CD14-positive monocyte (primary cell): ENCODE data around the gene TRIM23. TPM values are rescaled to one million over a fixed set of nuclear protein-coding genes. Genes with fewer than 3 reads are reported as not detected.

Experiments
- DNase-seq, 3 donors: peaks; one replicate each; pipeline ENCODE4 v3.0.0-alpha.2; 2011 to 2022
- H2AFZ ChIP-seq: 2 replicates; pipeline ENCODE4 v1.6.0; 2012; ENCODE audit warnings: mild to moderate bottlenecking, low read depth, low read length, inconsistent platforms; ENCODE audit not compliant: insufficient read depth, poor library complexity, severe bottlenecking
- H3K27ac ChIP-seq, 2 donors: 1 replicate in 1 of 2; 2 replicates in 1 of 2; pipeline ENCODE4 v1.5.1; 2012 to 2013; ENCODE audit warnings: low read length in 2 of 2, control low read depth in 1 of 2, inconsistent platforms in 1 of 2, low read depth in 1 of 2, mild to moderate bottlenecking in 1 of 2
- H3K27me3 ChIP-seq, 2 donors: one replicate each; pipeline versions ENCODE4 v1.6.0 to v1.6.1; 2011 to 2013; ENCODE audit warnings: low read length in 2 of 2; ENCODE audit not compliant: control insufficient read depth in 2 of 2, insufficient read depth in 2 of 2
- H3K36me3 ChIP-seq, 2 donors: replicated peaks in 1 of 2; 1 replicate in 1 of 2; 2 replicates in 1 of 2; pipeline versions ENCODE4 v1.5.1 to v1.6.1; 2012 to 2013; ENCODE audit warnings: low read length in 2 of 2, control low read depth in 1 of 2, inconsistent platforms in 1 of 2, mild to moderate bottlenecking in 1 of 2; ENCODE audit not compliant: insufficient read depth in 2 of 2, control insufficient read depth in 1 of 2
- H3K4me1 ChIP-seq, 2 donors: 1 replicate in 1 of 2; 2 replicates in 1 of 2; pipeline versions ENCODE4 v1.5.1 to v1.6.1; 2012 to 2013; ENCODE audit warnings: low read length in 2 of 2, control low read depth in 1 of 2, inconsistent platforms in 1 of 2, mild to moderate bottlenecking in 1 of 2, moderate library complexity in 1 of 2; ENCODE audit not compliant: insufficient read depth in 2 of 2, control insufficient read depth in 1 of 2
- H3K4me2 ChIP-seq: replicated peaks from 2 replicates; pipeline ENCODE3; 2012; ENCODE audit warnings: low read length, moderate library complexity, mild to moderate bottlenecking; ENCODE audit not compliant: poor library complexity, severe bottlenecking; ENCODE audit errors: extremely low read depth
- H3K4me3 ChIP-seq, 3 experiments: fragments of 200-600 bp in 1 of 3; sonication (generic) in 1 of 3; replicated peaks in 1 of 3; 1 replicate in 2 of 3; 2 replicates in 1 of 3; pipeline ENCODE4 v1.5.1; 2011 to 2013; ENCODE audit warnings: low read length in 3 of 3, mild to moderate bottlenecking in 3 of 3, control low read depth in 2 of 3, low read depth in 2 of 3, inconsistent platforms in 1 of 3, moderate library complexity in 1 of 3
- H3K79me2 ChIP-seq: 2 replicates; pipeline ENCODE4 v1.6.0; 2012; ENCODE audit warnings: mild to moderate bottlenecking, control low read depth, inconsistent platforms, low read length, moderate library complexity; ENCODE audit not compliant: insufficient read depth
- H3K9ac ChIP-seq: 2 replicates; pipeline ENCODE4 v1.6.0; 2017; ENCODE audit warnings: low read length, mild to moderate bottlenecking; ENCODE audit not compliant: insufficient read depth, poor library complexity, severe bottlenecking
- H3K9me3 ChIP-seq, 2 donors: replicated peaks in 1 of 2; 1 replicate in 1 of 2; 2 replicates in 1 of 2; pipeline versions ENCODE4 v1.5.1 to v1.6.1; 2012 to 2013; ENCODE audit warnings: low read length in 2 of 2, control low read depth in 1 of 2; ENCODE audit not compliant: control insufficient read depth in 1 of 2, insufficient read depth in 1 of 2
- H4K20me1 ChIP-seq: 2 replicates; pipeline ENCODE4 v1.6.0; 2012; ENCODE audit warnings: mild to moderate bottlenecking, low read length, control low read depth, moderate library complexity; ENCODE audit not compliant: insufficient read depth
- H3K27ac Mint-ChIP-seq, 7 donors: one replicate each; pipeline ENCODE4 v1.8.0; 2020; ENCODE audit warnings: mild to moderate bottlenecking in 7 of 7, mixed read lengths in 7 of 7, moderate library complexity in 6 of 7, inconsistent platforms in 2 of 7
- H3K27me3 Mint-ChIP-seq, 3 donors: one replicate each; pipeline ENCODE4 v1.8.0; 2021 to 2022; ENCODE audit warnings: low read depth in 3 of 3, mild to moderate bottlenecking in 3 of 3, mixed read lengths in 3 of 3, moderate library complexity in 3 of 3, inconsistent platforms in 1 of 3
- H3K36me3 Mint-ChIP-seq, 2 donors: one replicate each; pipeline ENCODE4 v1.8.0; 2020; ENCODE audit warnings: mixed read lengths in 2 of 2, inconsistent platforms in 1 of 2, mild to moderate bottlenecking in 1 of 2
- H3K4me1 Mint-ChIP-seq: one replicate; pipeline ENCODE4 v1.8.0; 2020; ENCODE audit warnings: mild to moderate bottlenecking, mixed read lengths
- H3K4me3 Mint-ChIP-seq, 2 donors: one replicate each; pipeline ENCODE4 v1.8.0; 2020; ENCODE audit warnings: mild to moderate bottlenecking in 2 of 2, mixed read lengths in 2 of 2, moderate library complexity in 1 of 2
- H3K9me3 Mint-ChIP-seq, 7 donors: one replicate each; pipeline ENCODE4 v1.8.0; 2020 to 2022; ENCODE audit warnings: mixed read lengths in 7 of 7, mild to moderate bottlenecking in 6 of 7, moderate library complexity in 6 of 7, inconsistent platforms in 2 of 7
- CTCF ChIP-seq: fragments of 200-600 bp; IDR thresholded peaks from one replicate; pipeline ENCODE4 v1.8.0; 2022; ENCODE audit warnings: antibody characterized with exemption, mild to moderate bottlenecking
- WGBS: methylation state at CpG from one replicate; pipeline ENCODE4 v1.1.5; 2013; ENCODE audit warnings: missing lambda C conversion rate; ENCODE audit not compliant: insufficient coverage; 5-methylcytosine and 5-hydroxymethylcytosine counted together
- intact Hi-C, 2 donors: fragments of 100-400 bp; cut with micrococcal nuclease; formaldehyde crosslinking; loops; one replicate each; pipeline versions ENCODE4 v1.15.0 to v1.15.1; 2023
- polyA minus RNA-seq: library from RNA; depleted of rRNA, polyadenylated mRNA; stranded (reverse); fragments of >200 nt; gene quantifications from 2 replicates; pipeline ENCODE4 v1.2.3, GENCODE V29; 2012
- polyA plus RNA-seq, 3 donors: library from polyadenylated mRNA; depleted of rRNA in 1 of 3; unstranded in 2 of 3; stranded (reverse) in 1 of 3; fragments of 300-500 nt in 2 of 3; fragments of >200 nt in 1 of 3; fragmentation: Illumina TruSeq in 2 of 3; gene quantifications; 1 replicate in 2 of 3; 2 replicates in 1 of 3; pipeline ENCODE4 v1.2.3, GENCODE V29; 2012 to 2021
- total RNA-seq, 12 experiments: library from RNA in 1 of 12; stranded (reverse) in 1 of 12; fragments of 120-200 nt in 1 of 12; gene quantifications; one replicate each; pipeline ENCODE4 v1.2.4 and lab custom pipeline; 2013 to 2026; ENCODE audit warnings: mixed read lengths in 6 of 12, inconsistent platforms in 1 of 12

The TRIM23 gene
- 12.6 TPM for total RNA-seq (2013)
- 1 to 10 TPM; 3.2 to 5.6 (median 3.3) TPM for polyA plus RNA-seq
- polyA minus RNA-seq: 6.1 and 7.5 TPM in 2 replicates
- total RNA-seq (lab: John Stamatoyannopoulos, UW): 8.1 to 25.9 (median 13.9) reads per million in 11 experiments

DNA sequence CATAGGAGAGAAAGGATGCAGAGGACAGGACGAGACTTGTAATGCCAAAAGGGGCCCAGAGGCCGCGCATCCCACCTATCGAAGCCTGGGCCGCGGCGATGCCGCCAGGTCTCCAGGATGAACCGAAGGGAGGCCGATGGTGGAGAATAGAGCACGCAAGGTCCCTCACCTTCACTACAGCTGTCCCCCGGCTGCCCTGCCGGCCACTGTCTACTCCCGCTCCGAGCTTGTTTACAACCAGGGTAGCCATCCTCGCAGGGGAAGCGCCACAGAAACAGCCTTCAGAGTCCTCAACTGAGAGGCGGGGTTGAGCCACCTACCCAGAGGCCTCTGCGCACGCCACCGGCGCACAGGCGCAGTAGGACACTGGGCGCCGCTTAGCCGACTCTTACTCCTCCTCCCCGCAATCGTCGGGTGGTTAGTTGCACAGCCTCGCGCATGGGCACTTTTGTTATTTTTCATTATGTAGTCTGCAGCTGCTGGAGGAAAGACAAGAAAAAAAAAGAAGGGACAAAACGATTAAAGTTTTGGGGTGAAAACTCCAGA is at the start of gene TRIM23:
TSS of gene TRIM23 (minus strand) at position 309 of the 546 bp plus-strand sequence. CDS start at position 250, 59 bp downstream.
- peak within 1 kb of the TSS; percentile 80 for H3K4me2 ChIP-seq
- peaks cover 93% of the 10 kb centered on the region for H3K79me2 ChIP-seq
- intact Hi-C loops: loop anchor here (2.0 to 10.0 kb wide), 5 partner anchors 61 to 521 kb away; partner anchors contain the start of genes CENPK (in 2 of the 2), NLN (in 2 of the 2), PPWD1 (in 2 of the 2) and SGTB (in 2 of the 2)
- peaks cover 0 to 2% (median 0%) of the 10 kb centered on the region in 7 donors for H3K9me3 Mint-ChIP-seq
- peaks cover 4% of the 10 kb centered on the region for H4K20me1 ChIP-seq
- H3K36me3 ChIP-seq: peaks cover 2 to 4% of the 10 kb centered on the region in 2 donors
- H3K27ac ChIP-seq: peak within 1 kb of the TSS; percentile 87 to 93
- peak within 1 kb of the TSS; percentile 94 to 98 (median 97) for H3K27ac Mint-ChIP-seq
- H3K9me3 ChIP-seq: no peaks in the 10 kb centered on the region
- peak within 1 kb of the TSS; percentile 86 to 98 (median 94) for H3K4me3 ChIP-seq
- TF ChIP-seq CTCF: no peak
- peak; percentile 92 to 94 (median 92) for DNase-seq
- peaks cover 27% of the 10 kb centered on the region for H3K4me1 Mint-ChIP-seq
- H3K4me3 Mint-ChIP-seq: peak within 1 kb of the TSS; percentile 90 to 99
- H3K27me3 ChIP-seq: no peaks in the 10 kb centered on the region
- peaks cover 18 to 35% of the 10 kb centered on the region in 2 donors for H3K4me1 ChIP-seq
- H3K9ac ChIP-seq: peak within 1 kb of the TSS; percentile 83
- under 1% methylated on average over 13 of the region's 32 CpGs for whole genome bisulfite sequencing
- peak within 1 kb of the TSS; percentile 97 for H2AFZ ChIP-seq
- peaks cover 1 to 12% of the 10 kb centered on the region in 2 donors for H3K36me3 Mint-ChIP-seq
- no peaks in the 10 kb centered on the region for H3K27me3 Mint-ChIP-seq

- no CpG with 5 or more reads among the region's 1 CpG for WGBS
- Histone ChIP-seq H3K9me3 (no peaks in the 10 kb centered on the region), H3K4me1 (peaks cover 38 to 51% of the 10 kb centered on the region in 2 donors), H2AFZ (no peak overlapping the region), H3K36me3 (peaks cover 32 to 49% of the 10 kb centered on the region in 2 donors), H3K79me2 (no peaks in the 10 kb centered on the region), H3K4me3 (no peak overlapping the region), H3K27ac (peak overlapping the region in 1 of 2 donors; percentile 83), H3K27me3 (no peaks in the 10 kb centered on the region), H4K20me1 (no peaks in the 10 kb centered on the region), H3K9ac (no peak overlapping the region), H3K4me2 (peak overlapping the region; percentile 29)
- no peaks in the 10 kb centered on the region for H3K27me3 Mint-ChIP-seq
- no peaks in the 10 kb centered on the region for H3K9me3 Mint-ChIP-seq
- intact Hi-C loops: no loop called here
- H3K4me3 Mint-ChIP-seq: no peak overlapping the region
- peaks cover 48 to 68% of the 10 kb centered on the region in 2 donors for H3K36me3 Mint-ChIP-seq
- peak overlapping the region; percentile 51 to 89 (median 70) for H3K27ac Mint-ChIP-seq
- no peak for TF ChIP-seq CTCF
- H3K4me1 Mint-ChIP-seq: peaks cover 53% of the 10 kb centered on the region
- DNase-seq: peak in 2 of 3 donors; percentile 28 to 38
Measured at GRCh38 chr5:65672796-65673195, 48.7 kb upstream of the TRIM23 start.
